H1 (cell line): ENCODE data around the gene PLXNB2. TPM values are rescaled to one million over a fixed set of nuclear protein-coding genes. Genes with fewer than 3 reads are reported as not detected.

ENCODE experiments used
- CTCF ChIA-PET: fragments of 300-600 bp; sonication (Branson Sonifier 250); formaldehyde crosslinking; loops from one replicate; lab custom pipeline; 2021; ENCODE audit not compliant: partially characterized antibody; lab: Charles Lee
- POLR2A ChIA-PET: fragments of 300-600 bp; sonication (Branson Sonifier 250); formaldehyde crosslinking; loops from one replicate; lab custom pipeline; 2021; ENCODE audit warnings: inconsistent platforms; ENCODE audit not compliant: partially characterized antibody; lab: Charles Lee
- DNase-seq, 2 experiments: peaks; one replicate each; pipeline versions ENCODE4 v3.0.0 to v3.0.0-alpha.2; 2010 to 2022; ENCODE audit warnings: low spot score in 2 of 2, low read depth in 1 of 2, mixed read lengths in 1 of 2
- FAIRE-seq: peaks from 2 replicates; lab custom pipeline; 2011; peaks lifted over from hg19 to GRCh38; lab: Jason Lieb, UNC
- H2AFZ ChIP-seq: 2 replicates; pipeline ENCODE4 v1.8.1; 2012; ENCODE audit warnings: low read length, inconsistent platforms
- H2AK5ac ChIP-seq: 2 replicates; pipeline ENCODE4 v1.6.1; 2013; ENCODE audit warnings: low read depth, low read length
- H2BK120ac ChIP-seq: replicated peaks from 2 replicates; pipeline ENCODE3; 2013; ENCODE audit warnings: low read depth, low read length, inconsistent platforms
- H2BK12ac ChIP-seq: 2 replicates; pipeline ENCODE4 v1.6.1; 2013; ENCODE audit warnings: low read depth, low read length
- H2BK15ac ChIP-seq: 2 replicates; pipeline ENCODE4 v1.6.1; 2013; ENCODE audit warnings: low read length
- H2BK20ac ChIP-seq: 2 replicates; pipeline ENCODE4 v1.6.1; 2013; ENCODE audit warnings: low read length
- H2BK5ac ChIP-seq: 2 replicates; pipeline ENCODE4 v1.6.1; 2013; ENCODE audit warnings: low read depth, low read length
- H3K14ac ChIP-seq: 2 replicates; pipeline ENCODE4 v1.6.1; 2013; ENCODE audit warnings: inconsistent platforms; ENCODE audit not compliant: insufficient read length
- H3K18ac ChIP-seq: 2 replicates; pipeline ENCODE4 v1.6.1; 2013; ENCODE audit warnings: low read length; ENCODE audit errors: extremely low read depth
- H3K23ac ChIP-seq: 2 replicates; pipeline ENCODE4 v1.6.1; 2013; ENCODE audit warnings: inconsistent platforms; ENCODE audit not compliant: insufficient read length
- H3K23me2 ChIP-seq: 2 replicates; pipeline ENCODE4 v1.6.1; 2013; ENCODE audit warnings: low read depth, low read length
- H3K27ac ChIP-seq: 2 replicates; pipeline ENCODE4 v1.6.1; 2011; ENCODE audit warnings: low read depth, low read length, inconsistent platforms
- H3K27me3 ChIP-seq, 4 experiments: replicated peaks in 1 of 4; 1 replicate in 1 of 4; 2 replicates in 3 of 4; pipeline versions ENCODE4 v1.6.1 to v1.8.1; 2011 to 2013; ENCODE audit warnings: low read length in 3 of 4, mild to moderate bottlenecking in 3 of 4, inconsistent platforms in 2 of 4, mixed read lengths in 2 of 4, moderate library complexity in 1 of 4; ENCODE audit not compliant: control insufficient read depth in 3 of 4, insufficient read depth in 3 of 4; ENCODE audit errors: extremely low read depth in 1 of 4
- H3K36me3 ChIP-seq, 4 experiments: 2 replicates each; pipeline versions ENCODE4 v1.6.1 to v1.8.1; 2011 to 2013; ENCODE audit warnings: mild to moderate bottlenecking in 4 of 4, low read length in 3 of 4, moderate library complexity in 2 of 4, control low read depth in 1 of 4, inconsistent platforms in 1 of 4; ENCODE audit not compliant: insufficient read depth in 4 of 4, control insufficient read depth in 2 of 4
- H3K4ac ChIP-seq: replicated peaks from 2 replicates; pipeline ENCODE3; 2013; ENCODE audit warnings: low read length, low read depth, mixed read lengths, inconsistent platforms; ENCODE audit not compliant: insufficient read length
- H3K4me1 ChIP-seq, 4 experiments: replicated peaks in 1 of 4; 1 replicate in 1 of 4; 2 replicates in 3 of 4; pipeline versions ENCODE4 v1.6.1 to v1.8.1; 2011 to 2013; ENCODE audit warnings: low read length in 3 of 4, inconsistent platforms in 2 of 4, mixed read lengths in 1 of 4; ENCODE audit not compliant: insufficient read depth in 4 of 4, control insufficient read depth in 3 of 4
- H3K4me2 ChIP-seq, 2 experiments: 2 replicates each; pipeline versions ENCODE4 v1.6.1 to v1.8.1; 2011 to 2013; ENCODE audit warnings: low read depth in 2 of 2, low read length in 2 of 2, control low read depth in 1 of 2, inconsistent platforms in 1 of 2, mild to moderate bottlenecking in 1 of 2; ENCODE audit not compliant: insufficient read depth in 1 of 2
- H3K4me3 ChIP-seq, 4 experiments: fragments of 200-600, 300-600 bp in 1 of 4; sonication (generic), shearing (Covaris generic), sonication (Bioruptor Twin) in 1 of 4; 2 replicates each; pipeline versions ENCODE4 v1.5.1 to v1.8.1; 2011 to 2016; ENCODE audit warnings: low read length in 4 of 4, low read depth in 3 of 4, control low read depth in 2 of 4, inconsistent platforms in 2 of 4, mild to moderate bottlenecking in 2 of 4, mixed read lengths in 1 of 4, moderate library complexity in 1 of 4; ENCODE audit not compliant: insufficient read depth in 2 of 4; ENCODE audit errors: extremely low read depth in 1 of 4
- H3K56ac ChIP-seq: replicated peaks from 2 replicates; pipeline ENCODE3; 2013; ENCODE audit warnings: low read depth, mild to moderate bottlenecking, mixed read lengths, low read length, inconsistent platforms; ENCODE audit not compliant: insufficient read length
- H3K79me1 ChIP-seq: 2 replicates; pipeline ENCODE4 v1.6.1; 2013; ENCODE audit warnings: low read depth, low read length, control low read depth
- H3K79me2 ChIP-seq, 2 experiments: 2 replicates each; pipeline versions ENCODE4 v1.6.1 to v1.8.1; 2012 to 2013; ENCODE audit warnings: low read length in 2 of 2, mild to moderate bottlenecking in 2 of 2, inconsistent platforms in 1 of 2; ENCODE audit not compliant: insufficient read depth in 2 of 2, control insufficient read depth in 1 of 2
- H3K9ac ChIP-seq, 4 experiments: replicated peaks in 1 of 4; 1 replicate in 1 of 4; 2 replicates in 3 of 4; pipeline versions ENCODE4 v1.6.1 to v1.8.1; 2011 to 2013; ENCODE audit warnings: low read depth in 3 of 4, low read length in 3 of 4, control low read depth in 2 of 4, mild to moderate bottlenecking in 2 of 4, moderate library complexity in 2 of 4, inconsistent platforms in 1 of 4; ENCODE audit errors: extremely low read depth in 1 of 4
- H3K9me3 ChIP-seq, 2 experiments: 2 replicates each; pipeline versions ENCODE4 v1.6.1 to v1.8.1; 2012 to 2013; ENCODE audit warnings: mild to moderate bottlenecking in 2 of 2, moderate library complexity in 2 of 2, control low read depth in 1 of 2, inconsistent platforms in 1 of 2, low read depth in 1 of 2, low read length in 1 of 2, mixed read lengths in 1 of 2; ENCODE audit not compliant: insufficient read depth in 2 of 2
- H4K20me1 ChIP-seq, 2 experiments: replicated peaks in 1 of 2; 2 replicates each; pipeline versions ENCODE3 to v1.8.1; 2011 to 2013; ENCODE audit warnings: inconsistent platforms in 2 of 2, low read length in 2 of 2, mild to moderate bottlenecking in 1 of 2; ENCODE audit not compliant: insufficient read depth in 2 of 2, control insufficient read depth in 1 of 2
- H4K5ac ChIP-seq: 2 replicates; pipeline ENCODE4 v1.6.1; 2013; ENCODE audit warnings: low read length, low read depth, mixed read lengths, inconsistent platforms; ENCODE audit not compliant: insufficient read length
- H4K8ac ChIP-seq: 2 replicates; pipeline ENCODE4 v1.8.0; 2013; ENCODE audit warnings: mild to moderate bottlenecking, moderate library complexity, low read length, inconsistent platforms; ENCODE audit not compliant: insufficient read depth; ENCODE audit errors: extremely low read depth
- H4K91ac ChIP-seq: replicated peaks from 2 replicates; pipeline ENCODE3; 2013; ENCODE audit warnings: low read length, mixed read lengths, inconsistent platforms; ENCODE audit not compliant: insufficient read length
- ATF3 ChIP-seq: IDR thresholded peaks from 2 replicates; pipeline ENCODE4 v1.6.1; 2011; ENCODE audit warnings: low read depth, mild to moderate bottlenecking, low read length; ENCODE audit not compliant: insufficient read depth
- BACH1 ChIP-seq: IDR thresholded peaks from 2 replicates; pipeline ENCODE4 v1.6.1; 2012; ENCODE audit warnings: low read length, improper control_type of control experiment
- EZH2 ChIP-seq: fragments of 200-600 bp; sonication (generic); IDR thresholded peaks from 2 replicates; pipeline ENCODE4 v1.7.1; 2012; ENCODE audit warnings: low read depth, mild to moderate bottlenecking, moderate library complexity, low read length, inconsistent platforms; ENCODE audit not compliant: severe bottlenecking
- KDM5A ChIP-seq: fragments of 200-600 bp; IDR thresholded peaks from 2 replicates; pipeline ENCODE4 v1.7.1; 2012; ENCODE audit warnings: mild to moderate bottlenecking, low read length, inconsistent platforms, mixed read lengths
- NRF1 ChIP-seq: IDR thresholded peaks from 2 replicates; pipeline ENCODE4 v1.6.1; 2011; ENCODE audit warnings: mild to moderate bottlenecking, low read depth, low read length, improper control_type of control experiment
- SRF ChIP-seq: IDR thresholded peaks from 2 replicates; pipeline ENCODE4 v1.6.1; 2011; ENCODE audit warnings: mild to moderate bottlenecking, low read depth, low read length, moderate library complexity
- TEAD4 ChIP-seq: IDR thresholded peaks from 2 replicates; pipeline ENCODE4 v1.6.1; 2012; ENCODE audit warnings: low read depth, low read length, inconsistent platforms, mixed read lengths
- WGBS, 2 experiments: shearing (Covaris generic) in 1 of 2; methylation state at CpG; one replicate each; pipeline versions ENCODE4 v1.1.6 to v1.1.7; 2013 to 2015; ENCODE audit warnings: low lambda C conversion rate in 2 of 2, mixed read lengths in 2 of 2, inconsistent platforms in 1 of 2, low coverage in 1 of 2, missing lambda C conversion rate in 1 of 2; ENCODE audit not compliant: insufficient replicate concordance in 2 of 2, insufficient coverage in 1 of 2, insufficient read length in 1 of 2; ENCODE audit errors: extremely low coverage in 1 of 2, missing lambda C conversion rate in 1 of 2; 5-methylcytosine and 5-hydroxymethylcytosine counted together
- polyA plus RNA-seq, 7 experiments: library from polyadenylated mRNA; depleted of rRNA in 3 of 7; stranded (reverse) in 5 of 7; unstranded in 2 of 7; fragments of >200 nt in 5 of 7; fragments of 200-250 nt in 2 of 7; gene quantifications; 1 replicate in 5 of 7; 2 replicates in 1 of 7; 4 replicates in 1 of 7; pipeline versions ENCODE4 v1.2.1 to v1.2.3, GENCODE V29; 2011 to 2013; ENCODE audit warnings: missing spikeins in 2 of 7, mixed read lengths in 2 of 7
- total RNA-seq: library from RNA; stranded (reverse); fragmentation: NEBNext Ultra II Directional; extraction: Animal tissue kit (Norgen Biotek cat#: 25700); gene quantifications from 2 replicates; pipeline ENCODE4 v1.2.1, GENCODE V29; 2021

PLXNB2 gene
- total and polyA plus RNA-seq, 2 of the 8 experiments (the other 6 are each of a cell fraction or from before 2014, with no cell fraction given): 58.3 to 92.8 TPM

GRCh38 chr22:50269573-50269969, 37.9 kb downstream of the PLXNB2 start:
- ChIA-PET CTCF (interaction anchor here (4.7 kb wide), 1 partner anchor 18 kb away, joined by 30 read pairs; the partner anchor contains the start of gene HDAC10), POLR2A (no interaction called here)
- WGBS, 2 experiments: 58% methylated on average over 9 of the region's 18 CpGs; no CpG with 5 or more reads in 1 of the 2 experiments
- no peak for FAIRE-seq
- H4K91ac ChIP-seq: no peak overlapping the region
- TF ChIP-seq ATF3 (no peak), EZH2 (no peak), SRF (no peak), NRF1 (no peak), KDM5A (no peak), TEAD4 (no peak), BACH1 (no peak)
- no peak overlapping the region for H4K5ac ChIP-seq
- H3K27me3 ChIP-seq: peaks cover 24 to 53% (median 41%) of the 10 kb centered on the region in 4 experiments; a peak in 6 of 7 replicates
- no peak overlapping the region for H3K4ac ChIP-seq
- H3K9ac ChIP-seq: no peak overlapping the region
- DNase-seq: no peak
- no peak overlapping the region for H3K27ac ChIP-seq
- peaks cover 2 to 14% (median 9%) of the 10 kb centered on the region in 4 experiments; a peak in 6 of 7 replicates for H3K4me1 ChIP-seq
- H4K8ac ChIP-seq: peak overlapping the region; percentile 51
- H3K9me3 ChIP-seq: peaks cover 0 to 10% of the 10 kb centered on the region in 2 experiments; a peak in 1 of 4 replicates
- no peaks in the 10 kb centered on the region for H3K36me3 ChIP-seq
- no peak overlapping the region for H2BK15ac ChIP-seq
- peaks cover 11% of the 10 kb centered on the region; the same call in 1 of the 2 replicates for H3K23me2 ChIP-seq
- no peak overlapping the region for H2BK20ac ChIP-seq
- no peaks in the 10 kb centered on the region for H3K79me1 ChIP-seq
- no peak overlapping the region for H3K14ac ChIP-seq
- no peak overlapping the region for H2BK12ac ChIP-seq
- H2AK5ac ChIP-seq: no peak overlapping the region
- H3K56ac ChIP-seq: no peak overlapping the region
- no peak overlapping the region for H2AFZ ChIP-seq
- H3K79me2 ChIP-seq: no peaks in the 10 kb centered on the region
- H2BK120ac ChIP-seq: no peak overlapping the region
- H4K20me1 ChIP-seq: peaks cover 3 to 7% of the 10 kb centered on the region in 2 experiments
- H3K4me3 ChIP-seq: peak overlapping the region in 2 of 4 experiments; percentile 19 to 58; a peak in 3 of 8 replicates
- H3K4me2 ChIP-seq: peak overlapping the region; percentile 55 to 59
- H2BK5ac ChIP-seq: no peak overlapping the region
- no peak overlapping the region for H3K18ac ChIP-seq
- H3K23ac ChIP-seq: no peak overlapping the region
